ENCODE measurements around the gene RFC4. TPM values are rescaled to one million over a fixed set of nuclear protein-coding genes. Genes with fewer than 3 reads are reported as not detected.
A peak's percentile ranks its signal among the peaks of the same experiment; 100 is the strongest.

Gene RFC4
- total and polyA plus RNA-seq, 9 of the 15 experiments (the other 6 are each of a cell fraction or from before 2014, with no cell fraction given), result 105 to 227 (median 180) TPM

DNA sequence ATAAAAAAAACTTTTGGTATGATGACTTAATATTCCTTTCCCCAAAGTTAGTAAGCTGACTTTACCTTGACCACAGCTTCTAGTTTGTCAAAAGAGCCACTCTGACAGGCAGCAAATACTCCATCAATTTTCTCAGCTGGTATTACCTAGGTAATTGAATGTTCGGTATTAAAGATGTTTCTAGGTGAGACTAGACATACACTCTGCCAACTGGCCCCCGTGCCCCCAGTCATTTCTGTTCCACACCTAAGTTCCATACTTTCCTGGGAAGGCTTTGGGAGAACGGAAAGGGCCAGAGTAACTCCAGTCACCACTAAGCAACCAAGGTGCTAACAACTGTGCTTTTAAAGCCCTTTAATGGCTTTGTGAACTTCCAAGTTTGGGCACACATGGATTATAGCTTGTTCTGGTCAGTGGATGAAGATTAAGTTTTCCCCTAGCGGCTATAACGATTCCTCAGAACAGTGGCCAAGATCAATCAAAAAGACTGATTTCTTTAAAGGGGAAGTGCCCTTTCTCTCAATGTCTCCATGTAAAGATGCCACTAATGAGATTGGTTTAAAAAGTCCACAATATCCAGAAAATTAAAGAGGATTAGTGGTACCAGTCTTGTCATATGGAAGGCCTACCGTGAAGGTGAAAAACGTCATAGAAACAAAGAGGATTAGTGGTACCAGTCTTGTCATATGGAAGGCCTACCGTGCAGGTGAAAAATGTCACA is 15.9 kb downstream of the RFC4 start (continued):
- TF ChIP-seq, protein P1, sequence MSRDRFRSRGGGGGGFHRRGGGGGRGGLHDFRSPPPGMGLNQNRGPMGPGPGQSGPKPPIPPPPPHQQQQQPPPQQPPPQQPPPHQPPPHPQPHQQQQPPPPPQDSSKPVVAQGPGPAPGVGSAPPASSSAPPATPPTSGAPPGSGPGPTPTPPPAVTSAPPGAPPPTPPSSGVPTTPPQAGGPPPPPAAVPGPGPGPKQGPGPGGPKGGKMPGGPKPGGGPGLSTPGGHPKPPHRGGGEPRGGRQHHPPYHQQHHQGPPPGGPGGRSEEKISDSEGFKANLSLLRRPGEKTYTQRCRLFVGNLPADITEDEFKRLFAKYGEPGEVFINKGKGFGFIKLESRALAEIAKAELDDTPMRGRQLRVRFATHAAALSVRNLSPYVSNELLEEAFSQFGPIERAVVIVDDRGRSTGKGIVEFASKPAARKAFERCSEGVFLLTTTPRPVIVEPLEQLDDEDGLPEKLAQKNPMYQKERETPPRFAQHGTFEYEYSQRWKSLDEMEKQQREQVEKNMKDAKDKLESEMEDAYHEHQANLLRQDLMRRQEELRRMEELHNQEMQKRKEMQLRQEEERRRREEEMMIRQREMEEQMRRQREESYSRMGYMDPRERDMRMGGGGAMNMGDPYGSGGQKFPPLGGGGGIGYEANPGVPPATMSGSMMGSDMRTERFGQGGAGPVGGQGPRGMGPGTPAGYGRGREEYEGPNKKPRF (IDR thresholded peaks at IDR 0.05; ENCODE audit: low read depth, low read length), result no peak
- TF ChIP-seq GATAD2A (IDR thresholded peaks at IDR 0.05) (no peak), DMBX1 (CRISPR knock-in tag; IDR thresholded peaks at IDR 0.05; ENCODE audit: borderline replicate concordance) (no peak), CHD1 (IDR thresholded peaks at IDR 0.05; ENCODE audit: low read length) (no peak), ZNF431 (CRISPR knock-in tag; IDR thresholded peaks at IDR 0.05) (no peak), ZNF263 (CRISPR knock-in tag; IDR thresholded peaks at IDR 0.05; ENCODE audit: borderline replicate concordance) (no peak), ZNF586 (CRISPR knock-in tag; conservative IDR thresholded peaks at IDR 0.05) (0 out of 2 replicates have a peak, but pooled peaks have one; percentile 8), SPI1 (IDR thresholded peaks at IDR 0.05; ENCODE audit: borderline replicate concordance, low read depth, low read length) (peak; percentile 83), ASH1L (IDR thresholded peaks at IDR 0.05; ENCODE audit: borderline replicate concordance, low read depth, partially characterized antibody) (no peak), POLR2B (IDR thresholded peaks at IDR 0.05; ENCODE audit: low read depth, partially characterized antibody) (peak; percentile 94)
- TF ChIP-seq, protein P2, sequence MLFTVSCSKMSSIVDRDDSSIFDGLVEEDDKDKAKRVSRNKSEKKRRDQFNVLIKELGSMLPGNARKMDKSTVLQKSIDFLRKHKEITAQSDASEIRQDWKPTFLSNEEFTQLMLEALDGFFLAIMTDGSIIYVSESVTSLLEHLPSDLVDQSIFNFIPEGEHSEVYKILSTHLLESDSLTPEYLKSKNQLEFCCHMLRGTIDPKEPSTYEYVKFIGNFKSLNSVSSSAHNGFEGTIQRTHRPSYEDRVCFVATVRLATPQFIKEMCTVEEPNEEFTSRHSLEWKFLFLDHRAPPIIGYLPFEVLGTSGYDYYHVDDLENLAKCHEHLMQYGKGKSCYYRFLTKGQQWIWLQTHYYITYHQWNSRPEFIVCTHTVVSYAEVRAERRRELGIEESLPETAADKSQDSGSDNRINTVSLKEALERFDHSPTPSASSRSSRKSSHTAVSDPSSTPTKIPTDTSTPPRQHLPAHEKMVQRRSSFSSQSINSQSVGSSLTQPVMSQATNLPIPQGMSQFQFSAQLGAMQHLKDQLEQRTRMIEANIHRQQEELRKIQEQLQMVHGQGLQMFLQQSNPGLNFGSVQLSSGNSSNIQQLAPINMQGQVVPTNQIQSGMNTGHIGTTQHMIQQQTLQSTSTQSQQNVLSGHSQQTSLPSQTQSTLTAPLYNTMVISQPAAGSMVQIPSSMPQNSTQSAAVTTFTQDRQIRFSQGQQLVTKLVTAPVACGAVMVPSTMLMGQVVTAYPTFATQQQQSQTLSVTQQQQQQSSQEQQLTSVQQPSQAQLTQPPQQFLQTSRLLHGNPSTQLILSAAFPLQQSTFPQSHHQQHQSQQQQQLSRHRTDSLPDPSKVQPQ (CRISPR knock-in tag; IDR thresholded peaks at IDR 0.05; ENCODE audit: borderline replicate concordance), result no peak
- TF ChIP-seq, protein P3, sequence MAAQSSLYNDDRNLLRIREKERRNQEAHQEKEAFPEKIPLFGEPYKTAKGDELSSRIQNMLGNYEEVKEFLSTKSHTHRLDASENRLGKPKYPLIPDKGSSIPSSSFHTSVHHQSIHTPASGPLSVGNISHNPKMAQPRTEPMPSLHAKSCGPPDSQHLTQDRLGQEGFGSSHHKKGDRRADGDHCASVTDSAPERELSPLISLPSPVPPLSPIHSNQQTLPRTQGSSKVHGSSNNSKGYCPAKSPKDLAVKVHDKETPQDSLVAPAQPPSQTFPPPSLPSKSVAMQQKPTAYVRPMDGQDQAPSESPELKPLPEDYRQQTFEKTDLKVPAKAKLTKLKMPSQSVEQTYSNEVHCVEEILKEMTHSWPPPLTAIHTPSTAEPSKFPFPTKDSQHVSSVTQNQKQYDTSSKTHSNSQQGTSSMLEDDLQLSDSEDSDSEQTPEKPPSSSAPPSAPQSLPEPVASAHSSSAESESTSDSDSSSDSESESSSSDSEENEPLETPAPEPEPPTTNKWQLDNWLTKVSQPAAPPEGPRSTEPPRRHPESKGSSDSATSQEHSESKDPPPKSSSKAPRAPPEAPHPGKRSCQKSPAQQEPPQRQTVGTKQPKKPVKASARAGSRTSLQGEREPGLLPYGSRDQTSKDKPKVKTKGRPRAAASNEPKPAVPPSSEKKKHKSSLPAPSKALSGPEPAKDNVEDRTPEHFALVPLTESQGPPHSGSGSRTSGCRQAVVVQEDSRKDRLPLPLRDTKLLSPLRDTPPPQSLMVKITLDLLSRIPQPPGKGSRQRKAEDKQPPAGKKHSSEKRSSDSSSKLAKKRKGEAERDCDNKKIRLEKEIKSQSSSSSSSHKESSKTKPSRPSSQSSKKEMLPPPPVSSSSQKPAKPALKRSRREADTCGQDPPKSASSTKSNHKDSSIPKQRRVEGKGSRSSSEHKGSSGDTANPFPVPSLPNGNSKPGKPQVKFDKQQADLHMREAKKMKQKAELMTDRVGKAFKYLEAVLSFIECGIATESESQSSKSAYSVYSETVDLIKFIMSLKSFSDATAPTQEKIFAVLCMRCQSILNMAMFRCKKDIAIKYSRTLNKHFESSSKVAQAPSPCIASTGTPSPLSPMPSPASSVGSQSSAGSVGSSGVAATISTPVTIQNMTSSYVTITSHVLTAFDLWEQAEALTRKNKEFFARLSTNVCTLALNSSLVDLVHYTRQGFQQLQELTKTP (IDR thresholded peaks at IDR 0.05; ENCODE audit: low read depth in 1 of 2, partially characterized antibody in 2 of 2), result no peak
- TF ChIP-seq, protein P4, sequence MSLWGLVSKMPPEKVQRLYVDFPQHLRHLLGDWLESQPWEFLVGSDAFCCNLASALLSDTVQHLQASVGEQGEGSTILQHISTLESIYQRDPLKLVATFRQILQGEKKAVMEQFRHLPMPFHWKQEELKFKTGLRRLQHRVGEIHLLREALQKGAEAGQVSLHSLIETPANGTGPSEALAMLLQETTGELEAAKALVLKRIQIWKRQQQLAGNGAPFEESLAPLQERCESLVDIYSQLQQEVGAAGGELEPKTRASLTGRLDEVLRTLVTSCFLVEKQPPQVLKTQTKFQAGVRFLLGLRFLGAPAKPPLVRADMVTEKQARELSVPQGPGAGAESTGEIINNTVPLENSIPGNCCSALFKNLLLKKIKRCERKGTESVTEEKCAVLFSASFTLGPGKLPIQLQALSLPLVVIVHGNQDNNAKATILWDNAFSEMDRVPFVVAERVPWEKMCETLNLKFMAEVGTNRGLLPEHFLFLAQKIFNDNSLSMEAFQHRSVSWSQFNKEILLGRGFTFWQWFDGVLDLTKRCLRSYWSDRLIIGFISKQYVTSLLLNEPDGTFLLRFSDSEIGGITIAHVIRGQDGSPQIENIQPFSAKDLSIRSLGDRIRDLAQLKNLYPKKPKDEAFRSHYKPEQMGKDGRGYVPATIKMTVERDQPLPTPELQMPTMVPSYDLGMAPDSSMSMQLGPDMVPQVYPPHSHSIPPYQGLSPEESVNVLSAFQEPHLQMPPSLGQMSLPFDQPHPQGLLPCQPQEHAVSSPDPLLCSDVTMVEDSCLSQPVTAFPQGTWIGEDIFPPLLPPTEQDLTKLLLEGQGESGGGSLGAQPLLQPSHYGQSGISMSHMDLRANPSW (CRISPR knock-in tag; IDR thresholded peaks at IDR 0.05), result no peak

Data from K562 (cell line).